ENCODE measurements around the gene TMEM69. TPM values are rescaled to one million over a fixed set of nuclear protein-coding genes. Genes with fewer than 3 reads are reported as not detected.
"Not testable (repeated sequence)": the region's sequence is repeated elsewhere in the genome, so short reads cannot be mapped to it uniquely, and the experiment has no call there.

The TMEM69 gene
- total RNA-seq, 1 donor from 2014 or later: 65.2 TPM

DNA sequence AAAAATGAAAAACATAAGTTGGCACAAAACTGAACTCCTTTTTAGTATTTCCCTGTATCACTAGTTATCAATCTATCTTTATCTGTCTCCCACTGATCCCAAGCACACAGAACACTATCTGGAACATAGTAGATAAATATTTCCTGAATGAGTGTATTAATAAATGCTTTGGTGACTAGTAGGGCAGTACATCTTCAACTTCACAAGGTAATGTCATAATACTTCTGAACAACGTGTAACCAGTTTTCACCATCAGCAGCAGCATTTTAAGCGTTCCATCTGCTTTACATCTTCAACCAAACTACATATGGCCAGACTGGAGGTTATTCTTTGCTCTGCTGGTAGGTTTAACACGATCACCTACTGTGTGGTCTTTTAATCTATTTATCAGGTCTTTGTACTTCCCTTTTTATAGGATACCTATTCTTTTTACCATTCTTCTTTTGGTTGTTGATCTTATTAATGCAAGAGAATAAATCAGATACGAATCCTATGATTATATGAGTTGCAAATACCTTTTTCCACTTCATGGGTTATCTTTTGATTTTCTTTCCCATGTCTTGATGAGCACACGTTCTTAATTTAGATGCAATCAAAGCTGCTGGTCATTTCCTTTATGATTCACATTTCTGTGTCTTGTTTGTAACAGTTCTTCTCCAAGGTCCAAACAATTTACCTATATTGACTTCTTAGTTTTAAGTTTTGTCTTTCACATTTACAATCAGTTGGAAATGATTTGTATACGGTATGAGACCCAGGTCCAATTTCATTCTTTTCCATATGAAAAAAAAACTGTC is 17.9 kb upstream of the TMEM69 start:
- no peaks in the 10 kb centered on the region for H3K9me3 ChIP-seq (ENCODE audit: low read depth)
- H3K27me3 ChIP-seq: no peaks in the 10 kb centered on the region
- Mint-ChIP-seq H3K27me3 (ENCODE audit: insufficient read depth, low read depth) (peaks cover 4% of the 10 kb centered on the region), H3K4me3 (no peak overlapping the region), H3K36me3 (peaks cover 38% of the 10 kb centered on the region), H3K27ac (no peak overlapping the region), H3K4me1 (peaks cover 4% of the 10 kb centered on the region), H3K9me3 (peaks cover 8% of the 10 kb centered on the region)
- DNase-seq (ENCODE audit: low spot score): no peak
- H4K20me1 ChIP-seq (ENCODE audit: low read depth): peaks cover 88% of the 10 kb centered on the region
- no peaks in the 10 kb centered on the region for H3K4me1 ChIP-seq
- TF ChIP-seq, protein P1, sequence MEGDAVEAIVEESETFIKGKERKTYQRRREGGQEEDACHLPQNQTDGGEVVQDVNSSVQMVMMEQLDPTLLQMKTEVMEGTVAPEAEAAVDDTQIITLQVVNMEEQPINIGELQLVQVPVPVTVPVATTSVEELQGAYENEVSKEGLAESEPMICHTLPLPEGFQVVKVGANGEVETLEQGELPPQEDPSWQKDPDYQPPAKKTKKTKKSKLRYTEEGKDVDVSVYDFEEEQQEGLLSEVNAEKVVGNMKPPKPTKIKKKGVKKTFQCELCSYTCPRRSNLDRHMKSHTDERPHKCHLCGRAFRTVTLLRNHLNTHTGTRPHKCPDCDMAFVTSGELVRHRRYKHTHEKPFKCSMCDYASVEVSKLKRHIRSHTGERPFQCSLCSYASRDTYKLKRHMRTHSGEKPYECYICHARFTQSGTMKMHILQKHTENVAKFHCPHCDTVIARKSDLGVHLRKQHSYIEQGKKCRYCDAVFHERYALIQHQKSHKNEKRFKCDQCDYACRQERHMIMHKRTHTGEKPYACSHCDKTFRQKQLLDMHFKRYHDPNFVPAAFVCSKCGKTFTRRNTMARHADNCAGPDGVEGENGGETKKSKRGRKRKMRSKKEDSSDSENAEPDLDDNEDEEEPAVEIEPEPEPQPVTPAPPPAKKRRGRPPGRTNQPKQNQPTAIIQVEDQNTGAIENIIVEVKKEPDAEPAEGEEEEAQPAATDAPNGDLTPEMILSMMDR (IDR thresholded peaks at IDR 0.05): no peak
- TF ChIP-seq EZH2 (IDR thresholded peaks at IDR 0.05): no peak
- TF ChIP-seq EZH2phosphoT487 (IDR thresholded peaks at IDR 0.05): no peak
- no peaks in the 10 kb centered on the region for H3K36me3 ChIP-seq
- H2AFZ ChIP-seq (replicated peaks): no peak overlapping the region
- H3K4me2 ChIP-seq: no peak overlapping the region
- H3K9ac ChIP-seq: no peak overlapping the region
- H3K4me3 ChIP-seq: no peak overlapping the region
- peaks cover 100% of the 10 kb centered on the region for H3K79me2 ChIP-seq (ENCODE audit: low read depth)
- H3F3A ChIP-seq (ENCODE audit: low read depth): no peaks in the 10 kb centered on the region
- H3K27ac ChIP-seq: no peak overlapping the region

GRCh38 chr1:45673956-45674355 is 14.0 kb upstream of the TMEM69 start:
- Histone ChIP-seq H2AFZ (replicated peaks) (no peak overlapping the region), H4K20me1 (ENCODE audit: low read depth) (peaks cover 94% of the 10 kb centered on the region)

GRCh38 chr1:45674478-45674877 is 13.5 kb upstream of the TMEM69 start:
- H4K20me1 ChIP-seq (ENCODE audit: low read depth): peaks cover 94% of the 10 kb centered on the region
- H3K27ac Mint-ChIP-seq: no peak overlapping the region

More at GRCh38 chr1:45673956-45674355, 14.0 kb upstream of the TMEM69 start:
- Histone ChIP-seq H3F3A (ENCODE audit: low read depth) (no peaks in the 10 kb centered on the region), H3K27me3 (no peaks in the 10 kb centered on the region), H3K36me3 (no peaks in the 10 kb centered on the region), H3K79me2 (ENCODE audit: low read depth) (peaks cover 100% of the 10 kb centered on the region), H3K9ac (no peak overlapping the region), H3K4me1 (no peaks in the 10 kb centered on the region), H3K27ac (no peak overlapping the region), H3K9me3 (ENCODE audit: low read depth) (no peaks in the 10 kb centered on the region), H3K4me3 (no peak overlapping the region), H3K4me2 (no peak overlapping the region)
- TF ChIP-seq EZH2 (IDR thresholded peaks at IDR 0.05) (no peak), EZH2phosphoT487 (IDR thresholded peaks at IDR 0.05) (no peak)
- TF ChIP-seq, protein P1 (IDR thresholded peaks at IDR 0.05): no peak
- Mint-ChIP-seq H3K27me3 (ENCODE audit: insufficient read depth, low read depth) (peaks cover 4% of the 10 kb centered on the region), H3K36me3 (peaks cover 29% of the 10 kb centered on the region), H3K4me3 (no peak overlapping the region), H3K4me1 (no peaks in the 10 kb centered on the region), H3K9me3 (peaks cover 6% of the 10 kb centered on the region), H3K27ac (no peak overlapping the region)
- DNase-seq (ENCODE audit: low spot score): no peak

GRCh38 chr1:45676553-45676952 is 11.4 kb upstream of the TMEM69 start:
- not testable (repeated sequence) for H3K9me3 ChIP-seq (ENCODE audit: low read depth); H3K36me3 ChIP-seq; H3K27me3 ChIP-seq; H3K27ac ChIP-seq; H2AFZ ChIP-seq (replicated peaks); H3K9ac ChIP-seq; H3K4me1 Mint-ChIP-seq; DNase-seq (ENCODE audit: low spot score); H3F3A ChIP-seq (ENCODE audit: low read depth); H3K27ac Mint-ChIP-seq; H3K9me3 Mint-ChIP-seq; H3K4me3 ChIP-seq; H3K27me3 Mint-ChIP-seq (ENCODE audit: insufficient read depth, low read depth); H3K4me2 ChIP-seq; H3K4me3 Mint-ChIP-seq
- Histone ChIP-seq H4K20me1 (ENCODE audit: low read depth) (peaks cover 95% of the 10 kb centered on the region), H3K79me2 (ENCODE audit: low read depth) (peaks cover 100% of the 10 kb centered on the region), H3K4me1 (peaks cover 13% of the 10 kb centered on the region)
- peaks cover 25% of the 10 kb centered on the region for H3K36me3 Mint-ChIP-seq

More at GRCh38 chr1:45674478-45674877, 13.5 kb upstream of the TMEM69 start:
- no peaks in the 10 kb centered on the region for H3K4me1 ChIP-seq
- Mint-ChIP-seq H3K27me3 (ENCODE audit: insufficient read depth, low read depth) (peaks cover 4% of the 10 kb centered on the region), H3K9me3 (peaks cover 6% of the 10 kb centered on the region), H3K4me1 (no peaks in the 10 kb centered on the region), H3K4me3 (no peak overlapping the region), H3K36me3 (peaks cover 32% of the 10 kb centered on the region)
- no peaks in the 10 kb centered on the region for H3K27me3 ChIP-seq
- no peak for TF ChIP-seq EZH2phosphoT487 (IDR thresholded peaks at IDR 0.05)
- TF ChIP-seq EZH2 (IDR thresholded peaks at IDR 0.05): no peak
- TF ChIP-seq, protein P1 (IDR thresholded peaks at IDR 0.05): no peak
- no peaks in the 10 kb centered on the region for H3K9me3 ChIP-seq (ENCODE audit: low read depth)
- H3K79me2 ChIP-seq (ENCODE audit: low read depth): peaks cover 100% of the 10 kb centered on the region
- H3K9ac ChIP-seq: no peak overlapping the region
- H3K27ac ChIP-seq: no peak overlapping the region
- H3K4me3 ChIP-seq: no peak overlapping the region
- H2AFZ ChIP-seq (replicated peaks): no peak overlapping the region
- no peaks in the 10 kb centered on the region for H3K36me3 ChIP-seq
- H3K4me2 ChIP-seq: no peak overlapping the region
- no peak for DNase-seq (ENCODE audit: low spot score)
- no peaks in the 10 kb centered on the region for H3F3A ChIP-seq (ENCODE audit: low read depth)
